ENCODE results near the gene CCT3. TPM values are rescaled to one million over a fixed set of nuclear protein-coding genes. Genes with fewer than 3 reads are reported as not detected.
"Not testable (repeated sequence)": the region's sequence is repeated elsewhere in the genome, so short reads cannot be mapped to it uniquely, and the experiment has no call there.

CCT3 gene
- total RNA-seq, 2 donors from 2014 or later, result 299 to 338 TPM

DNA sequence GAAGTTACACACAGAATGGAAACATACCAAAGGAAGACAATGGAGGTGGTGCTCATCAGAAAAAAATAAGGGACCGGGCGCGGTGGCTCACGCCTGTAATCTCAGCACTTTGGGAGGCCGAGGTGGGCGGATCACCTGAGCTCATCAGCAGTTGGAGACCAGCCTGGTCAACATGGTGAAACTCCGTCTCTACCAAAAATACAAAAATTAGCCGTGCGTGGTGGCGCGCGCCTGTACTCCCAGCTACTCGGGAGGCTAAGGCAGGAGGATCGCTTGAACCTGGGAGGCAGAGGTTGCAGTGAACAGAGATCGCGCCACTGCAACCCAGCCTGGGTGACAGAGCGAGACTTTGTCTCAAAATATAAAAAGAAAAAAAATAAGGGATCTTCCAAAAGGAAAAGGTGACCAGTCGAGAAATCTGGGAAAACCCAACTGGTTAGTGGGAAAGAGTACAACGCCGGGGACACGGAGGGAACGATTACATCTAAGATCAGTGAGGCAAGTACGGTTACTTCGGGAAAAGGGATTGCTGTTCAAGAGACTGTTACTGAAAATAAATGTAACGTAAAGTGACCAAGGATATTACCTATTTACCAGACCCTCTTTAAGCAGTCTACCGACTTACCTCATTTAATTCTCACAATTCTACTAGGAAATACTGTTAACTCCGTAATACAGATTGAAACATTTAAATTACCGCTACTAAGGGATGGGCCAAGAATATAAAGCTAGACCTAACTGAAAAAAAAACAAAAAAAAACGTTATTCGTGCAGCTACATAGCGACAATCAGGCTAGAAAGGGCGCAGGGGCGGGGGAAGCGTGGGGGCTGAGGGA is 822 bp downstream of the CCT3 start:
- Mint-ChIP-seq H3K36me3 (peaks cover 35% of the 10 kb centered on the region), H3K27me3 (no peaks in the 10 kb centered on the region), H3K4me3 (peak overlapping the region; percentile 97), H3K4me1 (ENCODE audit: low read depth in 2 of 2) (peaks cover 32 to 41% of the 10 kb centered on the region in 2 donors), H3K27ac (peak overlapping the region; percentile 91 to 92), H3K9me3 (no peaks in the 10 kb centered on the region)
- no peak for DNase-seq (ENCODE audit: low spot score)
- ATAC-seq, result no peak

DNA sequence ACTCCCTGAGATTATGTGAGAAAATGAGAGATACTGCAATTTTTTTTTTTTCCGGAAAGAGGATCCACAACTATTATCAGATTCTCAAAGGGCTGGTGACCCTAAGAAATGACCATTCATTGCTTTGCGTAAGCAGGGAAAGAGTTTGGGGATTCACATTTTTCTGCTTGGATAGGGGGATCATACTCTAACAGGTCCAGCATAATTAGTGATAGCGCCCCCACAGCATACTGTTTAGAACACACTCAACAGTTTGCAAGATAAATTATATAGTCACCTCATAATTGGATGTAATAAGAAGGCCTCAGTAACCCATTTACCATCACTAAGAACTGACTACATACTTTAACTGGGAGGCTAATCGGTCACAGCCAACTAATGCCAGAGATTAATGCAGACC is 1.9 kb downstream of the CCT3 start:
- no peaks in the 10 kb centered on the region for H3K9me3 Mint-ChIP-seq
- H3K36me3 Mint-ChIP-seq, result peaks cover 35% of the 10 kb centered on the region
- peaks cover 32 to 41% of the 10 kb centered on the region in 2 donors for H3K4me1 Mint-ChIP-seq (ENCODE audit: low read depth in 2 of 2)
- H3K4me3 Mint-ChIP-seq, result peak overlapping the region; percentile 97
- ATAC-seq (no peak), DNase-seq (ENCODE audit: low spot score) (no peak)
- peak overlapping the region; percentile 91 to 92 for H3K27ac Mint-ChIP-seq
- H3K27me3 Mint-ChIP-seq, result no peaks in the 10 kb centered on the region

DNA sequence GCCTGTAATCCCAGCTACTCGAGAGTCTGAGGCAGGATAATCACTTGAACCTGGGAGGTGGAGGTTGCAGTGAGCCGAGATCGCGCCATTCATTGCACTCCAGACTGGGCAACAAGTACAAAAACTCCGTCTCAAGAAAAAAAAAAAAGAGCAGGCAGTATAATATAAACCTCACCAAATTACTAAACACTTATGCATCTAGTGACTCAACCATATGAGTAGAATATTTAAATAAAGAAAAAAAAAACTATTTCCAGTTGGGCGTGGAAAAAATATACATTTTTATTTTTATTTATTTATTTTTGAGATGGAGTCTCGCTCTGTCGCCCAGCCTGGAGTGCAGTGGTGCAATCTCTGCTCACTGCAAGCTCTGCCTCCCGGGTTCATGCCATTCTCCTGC is 14.9 kb downstream of the CCT3 start:
- H3K4me3 Mint-ChIP-seq; ATAC-seq; H3K27ac Mint-ChIP-seq; H3K4me1 Mint-ChIP-seq (ENCODE audit: low read depth in 2 of 2); H3K27me3 Mint-ChIP-seq; DNase-seq (ENCODE audit: low spot score); H3K9me3 Mint-ChIP-seq: not testable (repeated sequence)
- H3K36me3 Mint-ChIP-seq, result peaks cover 16% of the 10 kb centered on the region

DNA sequence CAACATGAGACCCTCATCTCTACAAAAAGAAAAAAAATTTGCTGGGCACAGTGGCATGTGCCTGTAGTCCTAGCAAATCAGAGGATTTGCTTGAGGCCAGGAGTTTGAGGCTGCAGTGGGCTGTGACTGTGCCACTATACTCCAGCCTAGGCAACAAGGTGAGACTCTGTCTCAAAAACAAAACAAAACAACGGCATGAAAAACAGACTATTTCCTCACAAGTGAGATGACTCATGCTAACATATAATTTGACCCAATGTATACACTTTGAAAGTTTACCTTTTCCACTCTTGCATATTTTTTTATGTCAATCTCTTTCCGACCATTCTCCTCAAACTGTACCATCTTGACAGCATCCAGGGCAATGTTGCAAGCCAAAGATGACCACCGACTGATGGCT is 17.5 kb downstream of the CCT3 start:
- Mint-ChIP-seq H3K36me3 (peaks cover 23% of the 10 kb centered on the region), H3K9me3 (no peaks in the 10 kb centered on the region), H3K4me1 (ENCODE audit: low read depth in 2 of 2) (peaks cover 0 to 6% of the 10 kb centered on the region in 2 donors), H3K27me3 (no peaks in the 10 kb centered on the region), H3K4me3 (no peak overlapping the region), H3K27ac (peak overlapping the region in 1 of 2 donors; percentile 11)
- DNase-seq (ENCODE audit: low spot score) (no peak), ATAC-seq (no peak)

DNA sequence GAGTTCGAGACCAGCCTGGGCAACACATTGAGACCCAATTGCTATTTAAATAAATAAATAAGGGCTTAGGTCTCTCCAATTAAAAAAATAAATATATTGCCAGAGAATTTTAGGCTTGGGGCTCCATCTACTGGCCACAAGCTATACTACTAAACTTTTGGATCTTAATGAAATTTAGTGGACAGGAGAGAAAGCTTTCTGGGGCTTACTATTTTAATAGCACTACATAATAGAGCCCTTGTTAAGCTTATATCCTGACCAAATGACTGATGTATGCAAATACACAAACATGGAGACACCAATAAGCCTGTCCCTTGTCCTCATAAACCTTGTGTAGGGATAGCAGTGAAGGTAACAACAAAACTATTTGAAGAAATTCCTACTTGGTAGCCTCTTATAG is 18.4 kb downstream of the CCT3 start:
- no peak overlapping the region for H3K4me3 Mint-ChIP-seq
- H3K4me1 Mint-ChIP-seq (ENCODE audit: low read depth in 2 of 2), result peaks cover 0 to 6% of the 10 kb centered on the region in 2 donors
- H3K9me3 Mint-ChIP-seq, result no peaks in the 10 kb centered on the region
- peaks cover 28% of the 10 kb centered on the region for H3K36me3 Mint-ChIP-seq
- no peak overlapping the region for H3K27ac Mint-ChIP-seq
- no peak for DNase-seq (ENCODE audit: low spot score)
- no peak for ATAC-seq
- H3K27me3 Mint-ChIP-seq, result no peaks in the 10 kb centered on the region

DNA sequence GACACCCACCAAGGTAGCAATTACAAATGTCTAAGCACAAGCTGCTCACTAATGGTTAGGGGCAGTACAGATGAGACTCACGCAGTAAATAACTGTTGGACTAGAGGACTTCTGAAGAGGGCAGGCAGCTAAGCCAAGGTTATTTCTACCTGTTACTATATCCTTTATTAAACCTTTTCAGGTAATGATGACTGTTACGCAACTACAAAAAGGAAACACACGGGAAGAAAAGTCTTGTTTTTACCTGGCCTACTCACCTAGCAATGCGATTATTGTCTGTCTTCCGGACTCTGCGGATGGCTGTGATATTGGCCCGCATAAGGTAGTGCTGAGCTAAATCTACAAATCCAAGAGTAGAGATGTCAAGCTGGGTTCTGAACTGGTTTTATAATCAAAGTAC is 21.2 kb downstream of the CCT3 start:
- Mint-ChIP-seq H3K4me1 (ENCODE audit: low read depth in 2 of 2) (peaks cover 0 to 4% of the 10 kb centered on the region in 2 donors), H3K27me3 (no peaks in the 10 kb centered on the region), H3K27ac (no peak overlapping the region), H3K36me3 (peaks cover 36% of the 10 kb centered on the region), H3K4me3 (no peak overlapping the region), H3K9me3 (no peaks in the 10 kb centered on the region)
- no peak for DNase-seq (ENCODE audit: low spot score)
- ATAC-seq, result no peak

DNA sequence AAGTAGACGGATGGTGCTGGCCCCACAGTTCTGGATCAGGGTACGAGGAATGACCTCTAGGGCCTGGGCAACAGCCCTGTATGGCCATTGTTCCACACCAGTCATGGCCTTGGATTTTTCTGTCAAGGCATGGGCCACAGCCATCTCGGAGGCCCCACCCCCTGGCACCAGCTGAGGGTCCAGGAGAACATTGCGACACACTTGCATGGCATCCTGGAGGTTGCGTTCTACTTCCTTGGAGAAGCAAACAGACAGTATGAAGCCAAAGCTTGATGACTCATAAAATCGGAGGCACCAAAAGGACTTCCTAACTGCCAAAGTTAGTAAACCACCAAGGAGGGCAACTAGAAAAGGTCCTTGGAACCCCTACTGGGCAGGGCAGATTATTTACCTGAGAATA is 27.1 kb downstream of the CCT3 start:
- Mint-ChIP-seq H3K9me3 (no peaks in the 10 kb centered on the region), H3K36me3 (peaks cover 41% of the 10 kb centered on the region), H3K4me3 (no peak overlapping the region), H3K27ac (no peak overlapping the region), H3K27me3 (no peaks in the 10 kb centered on the region), H3K4me1 (ENCODE audit: low read depth in 2 of 2) (peaks cover 0 to 5% of the 10 kb centered on the region in 2 donors)
- DNase-seq (ENCODE audit: low spot score) (no peak), ATAC-seq (no peak)

DNA sequence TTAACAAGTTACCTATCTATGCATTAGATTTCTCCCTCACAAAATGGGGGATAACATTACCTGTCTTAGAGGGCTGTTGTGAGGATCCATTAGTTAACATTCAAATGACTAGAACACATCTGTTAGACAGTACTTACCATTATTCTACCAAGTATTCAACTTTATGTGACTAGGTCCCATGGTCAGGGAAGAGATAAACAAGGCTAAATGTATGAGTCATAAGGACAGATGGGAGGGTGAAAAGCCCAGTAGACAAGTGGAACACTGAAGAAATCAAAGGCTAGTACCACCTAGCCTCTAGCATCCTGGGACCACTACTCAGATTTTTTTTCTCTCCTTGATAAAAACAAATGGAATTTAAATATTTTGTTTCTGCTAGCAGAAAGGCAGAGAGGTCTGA is 30.0 kb downstream of the CCT3 start:
- peaks cover 25% of the 10 kb centered on the region for H3K36me3 Mint-ChIP-seq
- DNase-seq (ENCODE audit: low spot score) (no peak), ATAC-seq (no peak)
- peaks cover 0 to 5% of the 10 kb centered on the region in 2 donors for H3K4me1 Mint-ChIP-seq (ENCODE audit: low read depth in 2 of 2)
- no peak overlapping the region for H3K27ac Mint-ChIP-seq
- no peak overlapping the region for H3K4me3 Mint-ChIP-seq
- no peaks in the 10 kb centered on the region for H3K9me3 Mint-ChIP-seq
- H3K27me3 Mint-ChIP-seq, result no peaks in the 10 kb centered on the region

DNA sequence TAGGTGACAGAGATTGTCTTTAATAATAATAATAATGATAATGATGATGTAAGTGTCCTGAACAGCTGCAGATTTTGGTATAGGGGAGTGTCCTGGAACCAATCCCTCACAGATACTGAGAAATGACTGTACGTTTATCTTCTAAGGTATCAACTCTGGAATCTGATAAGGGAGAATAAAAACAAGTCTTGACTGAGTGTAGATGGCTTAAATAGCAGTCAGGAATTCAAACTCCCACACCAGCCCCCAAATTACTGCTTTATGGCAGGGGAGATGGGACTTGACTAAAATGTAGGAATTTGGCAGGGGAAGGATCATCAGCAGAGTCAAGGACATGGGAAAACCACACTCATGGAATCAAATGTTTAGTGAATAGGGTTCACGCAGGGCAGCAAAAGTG is 32.9 kb downstream of the CCT3 start:
- Mint-ChIP-seq H3K4me3 (no peak overlapping the region), H3K36me3 (peaks cover 19% of the 10 kb centered on the region), H3K4me1 (ENCODE audit: low read depth in 2 of 2) (peaks cover 0 to 3% of the 10 kb centered on the region in 2 donors), H3K27me3 (no peaks in the 10 kb centered on the region), H3K9me3 (no peaks in the 10 kb centered on the region), H3K27ac (no peak overlapping the region)
- DNase-seq (ENCODE audit: low spot score) (no peak), ATAC-seq (no peak)

DNA sequence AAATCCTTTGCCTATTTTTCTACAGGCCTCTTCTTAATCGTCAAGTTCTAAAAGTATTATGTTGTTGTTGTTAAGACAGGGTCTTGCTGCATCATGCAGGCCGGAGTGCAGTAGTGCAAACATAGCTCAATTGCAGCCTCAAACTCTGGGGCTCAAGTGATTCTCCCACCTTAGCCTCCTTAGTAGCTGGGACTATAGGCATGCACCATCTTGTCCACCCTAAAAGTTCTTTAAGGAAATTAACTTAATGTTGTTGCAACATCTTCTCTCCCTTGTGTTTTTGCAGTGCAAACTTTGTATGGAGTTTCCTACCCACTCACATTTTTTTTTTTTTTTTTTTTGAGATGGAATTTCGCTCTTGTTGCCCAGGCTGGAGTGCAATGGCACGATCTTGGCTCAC is 34.9 kb downstream of the CCT3 start:
- Mint-ChIP-seq H3K4me3 (no peak overlapping the region), H3K27me3 (no peaks in the 10 kb centered on the region), H3K36me3 (peaks cover 10% of the 10 kb centered on the region), H3K27ac (no peak overlapping the region), H3K4me1 (ENCODE audit: low read depth in 2 of 2) (no peaks in the 10 kb centered on the region), H3K9me3 (no peaks in the 10 kb centered on the region)
- no peak for DNase-seq (ENCODE audit: low spot score)
- no peak for ATAC-seq

DNA sequence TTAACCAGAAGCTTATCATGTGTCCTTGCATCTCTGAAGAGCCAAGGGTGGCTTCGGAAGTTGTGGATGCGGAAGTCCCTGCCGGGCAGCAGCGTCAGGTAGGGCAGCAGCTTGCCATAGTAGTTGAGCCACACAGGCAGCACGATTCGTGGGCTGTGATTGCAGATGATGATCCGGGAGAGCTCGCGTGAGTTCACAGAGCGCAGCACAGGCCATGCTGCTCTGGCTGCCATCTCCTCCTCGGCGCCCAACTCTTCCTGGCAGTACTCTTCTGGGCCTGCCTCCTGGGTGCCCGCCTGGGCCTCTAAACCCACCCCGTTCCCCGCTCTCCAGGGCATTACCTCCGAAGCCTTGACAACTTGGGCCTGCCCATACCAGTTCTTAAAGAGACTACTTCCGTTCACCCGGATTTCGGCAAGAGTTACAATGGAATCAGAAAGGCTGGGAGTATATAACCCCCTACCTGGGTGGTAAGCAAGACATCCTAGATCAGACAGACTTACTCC is 39.2 kb downstream of the CCT3 start, which contains the start of gene VHLL:
VHLL (minus strand) TSS at position 456 of the 506 bp plus-strand sequence; CDS start at position 338, 118 bp downstream.
- no peak for DNase-seq (ENCODE audit: low spot score)
- Mint-ChIP-seq H3K27ac (no peak within 1 kb of the TSS), H3K27me3 (no peaks in the 10 kb centered on the region), H3K4me3 (no peak within 1 kb of the TSS), H3K4me1 (ENCODE audit: low read depth in 2 of 2) (peaks cover 7 to 12% of the 10 kb centered on the region in 2 donors), H3K36me3 (no peaks in the 10 kb centered on the region), H3K9me3 (no peaks in the 10 kb centered on the region)
- ATAC-seq, result peak in 1 of 2 donors; percentile 16

DNA sequence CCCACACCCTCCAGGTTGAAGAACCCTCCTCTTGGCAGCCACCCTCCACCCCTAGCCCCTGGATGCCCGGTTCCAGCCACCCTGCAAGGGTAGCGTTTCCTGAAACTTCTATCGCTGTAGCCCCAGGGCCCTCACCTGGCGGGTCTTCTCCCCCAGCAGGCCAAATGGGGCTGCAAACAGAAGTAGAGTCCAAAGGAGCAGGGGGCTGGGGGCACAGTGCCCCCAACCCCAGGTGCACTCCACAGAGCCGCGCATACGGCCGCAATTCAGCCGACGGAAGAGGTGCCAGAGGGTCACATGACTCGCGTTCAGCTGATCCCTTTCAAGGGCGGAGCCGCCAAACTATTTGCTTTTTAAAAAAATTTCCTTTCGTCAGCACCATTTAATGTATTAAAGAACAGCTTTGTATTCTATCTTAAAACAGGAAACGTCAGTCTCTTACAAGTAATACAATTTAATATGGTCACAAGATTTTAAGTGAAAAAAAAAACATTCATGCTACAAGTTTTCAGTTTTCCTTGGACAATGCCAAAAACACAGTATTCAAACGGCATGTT is 42.6 kb downstream of the CCT3 start, which contains the start of gene GLMP:
GLMP (minus strand) TSS at position 289 of the 557 bp plus-strand sequence; CDS start at position 255, 34 bp downstream.
- peak within 1 kb of the TSS; percentile 86 for H3K4me3 Mint-ChIP-seq
- ATAC-seq (peak; percentile 72 to 74), DNase-seq (ENCODE audit: low spot score) (no peak)
- H3K4me1 Mint-ChIP-seq (ENCODE audit: low read depth in 2 of 2), result peaks cover 15 to 21% of the 10 kb centered on the region in 2 donors
- peak within 1 kb of the TSS; percentile 16 to 82 for H3K27ac Mint-ChIP-seq
- no peaks in the 10 kb centered on the region for H3K27me3 Mint-ChIP-seq
- no peaks in the 10 kb centered on the region for H3K9me3 Mint-ChIP-seq
- no peaks in the 10 kb centered on the region for H3K36me3 Mint-ChIP-seq

DNA sequence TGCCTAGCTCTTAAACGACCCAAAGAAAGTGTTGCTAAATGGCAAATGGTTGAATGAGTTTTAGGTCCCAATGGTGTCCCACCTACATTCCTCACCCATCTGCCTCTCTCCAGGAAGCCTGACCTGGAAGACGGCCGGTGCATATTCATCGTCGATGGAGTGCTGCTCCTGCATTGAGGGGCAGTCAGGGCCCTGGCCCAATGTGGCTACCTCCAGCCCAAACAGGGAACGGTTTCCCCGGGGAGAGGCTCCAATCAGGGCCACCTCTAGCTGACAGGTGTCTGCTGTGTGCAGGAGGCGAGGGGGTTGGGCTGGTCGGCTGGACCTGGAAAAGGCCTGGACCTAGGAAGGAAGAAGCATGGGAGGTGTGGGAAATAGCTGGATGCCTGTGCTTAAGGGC is 44.2 kb downstream of the CCT3 start:
- no peaks in the 10 kb centered on the region for H3K9me3 Mint-ChIP-seq
- DNase-seq (ENCODE audit: low spot score) (no peak), ATAC-seq (no peak)
- no peak overlapping the region for H3K27ac Mint-ChIP-seq
- H3K4me3 Mint-ChIP-seq, result no peak overlapping the region
- H3K4me1 Mint-ChIP-seq (ENCODE audit: low read depth in 2 of 2), result peaks cover 15 to 21% of the 10 kb centered on the region in 2 donors
- H3K36me3 Mint-ChIP-seq, result no peaks in the 10 kb centered on the region
- H3K27me3 Mint-ChIP-seq, result no peaks in the 10 kb centered on the region

DNA sequence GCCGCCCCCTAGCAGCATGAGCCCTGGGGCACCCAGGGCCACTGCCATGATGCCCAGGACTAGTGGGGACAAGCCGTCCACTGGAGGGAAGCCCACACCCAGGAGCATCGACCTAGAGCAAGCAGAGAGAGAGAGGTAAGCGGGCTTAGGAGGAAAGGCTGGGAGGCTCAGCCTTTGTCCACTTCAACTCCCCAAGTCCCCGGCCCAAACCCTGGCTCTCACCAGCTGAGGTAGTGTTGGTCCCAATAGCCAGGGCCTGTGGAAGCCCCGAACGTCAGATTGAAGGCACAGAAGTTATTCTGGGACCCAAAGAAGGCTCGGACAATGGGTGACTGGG is 45.0 kb downstream of the CCT3 start:
- no peak for DNase-seq (ENCODE audit: low spot score)
- H3K9me3 Mint-ChIP-seq, result no peaks in the 10 kb centered on the region
- no peak overlapping the region for H3K27ac Mint-ChIP-seq
- peak overlapping the region; percentile 35 for H3K4me3 Mint-ChIP-seq
- no peaks in the 10 kb centered on the region for H3K27me3 Mint-ChIP-seq
- ATAC-seq, result no peak
- no peaks in the 10 kb centered on the region for H3K36me3 Mint-ChIP-seq
- peaks cover 15 to 21% of the 10 kb centered on the region in 2 donors for H3K4me1 Mint-ChIP-seq (ENCODE audit: low read depth in 2 of 2)

Measured in natural killer cell treated with Interleukin-12 subunit alpha and Interleukin-12 subunit beta and Interleukin-15 and Interleukin-18, amount 100 ng/mL, for 72 hours (primary cell).